HCT116 (cell line): ENCODE measurements around the gene SPSB2. TPM values are rescaled to one million over a fixed set of nuclear protein-coding genes. Genes with fewer than 3 reads are reported as not detected.

Source experiments
- ATAC-seq: fragments of 200-7000 bp; cut with Tn5 transposase; 2 replicates; pipeline ENCODE4 v1.9.1; 2020; ENCODE audit warnings: mild to moderate bottlenecking, moderate library complexity
- BruUV-seq: library from RNA; stranded (reverse); fragments of 400-500 nt; replicated peaks from 2 replicates; lab custom pipeline; 2021; lab: Mats Ljungman, UMichigan
- CTCF ChIA-PET: fragments of 300-600 bp; sonication (Branson Sonifier 250); formaldehyde crosslinking; loops from one replicate; lab custom pipeline; 2021; ENCODE audit warnings: antibody characterized with exemption; lab: Charles Lee
- POLR2A ChIA-PET: fragments of 300-600, 350-600 bp; sonication (Branson Sonifier 250); formaldehyde crosslinking; loops from one replicate; lab custom pipeline; 2021; ENCODE audit warnings: antibody characterized with exemption; lab: Charles Lee
- RAD21 ChIA-PET, 2 experiments: fragments of 300-600 bp; sonication (Branson Sonifier 250); formaldehyde crosslinking; loops; one replicate each; lab custom pipeline; 2023; ENCODE audit warnings: low total read pairs in 2 of 2; ENCODE audit not compliant: uncharacterized antibody in 2 of 2, unreplicated experiment in 2 of 2, low non-redundant PET in 1 of 2; lab: Charles Lee
- DNase-seq: peaks from one replicate; pipeline ENCODE4 v3.0.0-alpha.2; 2010; ENCODE audit warnings: low read depth, low spot score
- H2AFZ ChIP-seq: fragments of 200-600 bp; shearing (Covaris generic), sonication (generic); 2 replicates; pipeline ENCODE4 v1.6.1; 2017; ENCODE audit warnings: low read depth, mixed run types, mixed read lengths, antibody characterized with exemption, low read length; ENCODE audit not compliant: poor library complexity, severe bottlenecking
- H3K27ac ChIP-seq: 2 replicates; pipeline ENCODE4 v1.5.1; 2012; ENCODE audit warnings: low read depth, low read length
- H3K27me3 ChIP-seq: fragments of 200-600 bp; sonication (generic); 2 replicates; pipeline ENCODE4 v1.6.1; 2016; ENCODE audit warnings: mixed run types, low read length, mixed read lengths; ENCODE audit not compliant: insufficient read depth
- H3K36me3 ChIP-seq, 2 experiments: fragments of 200-500 bp in 1 of 2; fragments of 200-600 bp in 1 of 2; sonication (Bioruptor generic) in 1 of 2; sonication (generic) in 1 of 2; 2 replicates each; pipeline versions ENCODE4 v1.5.1 to v1.6.1; 2014 to 2016; ENCODE audit warnings: low read length in 2 of 2, inconsistent platforms in 1 of 2, mixed read lengths in 1 of 2, mixed run types in 1 of 2; ENCODE audit not compliant: insufficient read depth in 2 of 2, control insufficient read depth in 1 of 2
- H3K4me1 ChIP-seq, 2 experiments: fragments of 200-600 bp in 1 of 2; sonication (generic) in 1 of 2; 2 replicates each; pipeline versions ENCODE4 v1.5.1 to v1.6.1; 2012 to 2017; ENCODE audit warnings: low read length in 2 of 2, inconsistent platforms in 1 of 2, mild to moderate bottlenecking in 1 of 2, mixed read lengths in 1 of 2, mixed run types in 1 of 2, moderate library complexity in 1 of 2; ENCODE audit not compliant: insufficient read depth in 2 of 2, control insufficient read depth in 1 of 2
- H3K4me2 ChIP-seq: fragments of 200-600 bp; sonication (generic); 2 replicates; pipeline ENCODE4 v1.6.1; 2017; ENCODE audit warnings: mixed run types, low read length, mixed read lengths
- H3K4me3 ChIP-seq, 2 experiments: fragments of 200-600 bp in 1 of 2; sonication (generic) in 1 of 2; replicated peaks in 1 of 2; 2 replicates each; pipeline ENCODE4 v1.5.1; 2011 to 2016; ENCODE audit warnings: low read length in 2 of 2, control low read depth in 1 of 2, low read depth in 1 of 2, mild to moderate bottlenecking in 1 of 2, mixed read lengths in 1 of 2, mixed run types in 1 of 2
- H3K79me2 ChIP-seq: fragments of 200-600 bp; sonication (generic); 2 replicates; pipeline ENCODE4 v1.6.1; 2017; ENCODE audit warnings: mild to moderate bottlenecking, mixed run types, low read length, moderate library complexity, mixed read lengths; ENCODE audit not compliant: insufficient read depth
- H3K9ac ChIP-seq: fragments of 200-600 bp; sonication (generic); 2 replicates; pipeline ENCODE4 v1.6.1; 2016; ENCODE audit warnings: low read length, mixed read lengths
- H3K9me2 ChIP-seq: fragments of 200-600 bp; sonication (generic), shearing (Covaris generic); 2 replicates; pipeline ENCODE4 v1.6.1; 2017; ENCODE audit warnings: mixed run types, mild to moderate bottlenecking, moderate library complexity; ENCODE audit not compliant: insufficient read depth
- H3K9me3 ChIP-seq, 2 experiments: fragments of 200-500 bp in 1 of 2; fragments of 200-600 bp in 1 of 2; sonication (Bioruptor generic) in 1 of 2; sonication (generic) in 1 of 2; 2 replicates each; pipeline ENCODE4 v1.6.1; 2014 to 2017; ENCODE audit warnings: low read length in 2 of 2, mixed read lengths in 2 of 2, inconsistent platforms in 1 of 2, low read depth in 1 of 2, mild to moderate bottlenecking in 1 of 2, mixed run types in 1 of 2, moderate library complexity in 1 of 2; ENCODE audit not compliant: control insufficient read depth in 1 of 2, insufficient read depth in 1 of 2
- H4K20me1 ChIP-seq: fragments of 200-600 bp; sonication (generic), shearing (Covaris generic); 2 replicates; pipeline ENCODE4 v1.6.1; 2017; ENCODE audit warnings: mixed run types, mild to moderate bottlenecking, moderate library complexity; ENCODE audit not compliant: insufficient read depth
- CBX3 ChIP-seq: IDR thresholded peaks from 2 replicates; pipeline ENCODE4 v1.6.1; 2012; ENCODE audit warnings: low read depth
- CEBPB ChIP-seq: IDR thresholded peaks from 2 replicates; pipeline ENCODE4 v1.6.1; 2012; ENCODE audit warnings: low read depth
- CTCF ChIP-seq, 3 experiments: fragments of 200-600 bp in 1 of 3; sonication (generic) in 1 of 3; IDR thresholded peaks in 2 of 3; conservative IDR thresholded peaks in 1 of 3; 2 replicates each; pipeline ENCODE4 v1.5.1; 2012 to 2017; ENCODE audit warnings: low read depth in 2 of 3, low read length in 2 of 3, antibody characterized with exemption in 1 of 3, borderline replicate concordance in 1 of 3, control low read depth in 1 of 3, mild to moderate bottlenecking in 1 of 3, mixed read lengths in 1 of 3, mixed run types in 1 of 3, moderate library complexity in 1 of 3; ENCODE audit not compliant: insufficient read depth in 1 of 3
- EZH2 ChIP-seq: fragments of 200-600 bp; sonication (generic); IDR thresholded peaks from 2 replicates; pipeline ENCODE4 v1.6.1; 2017; ENCODE audit warnings: antibody characterized with exemption, mixed run types
- EZH2phosphoT487 ChIP-seq: fragments of 200-600 bp; IDR thresholded peaks from 2 replicates; pipeline ENCODE4 v1.6.1; 2018; ENCODE audit warnings: antibody characterized with exemption, borderline replicate concordance
- JUND ChIP-seq: IDR thresholded peaks from 2 replicates; pipeline ENCODE4 v1.6.1; 2012
- POLR2A ChIP-seq: IDR thresholded peaks from 2 replicates; pipeline ENCODE4 v1.7.0; 2011; ENCODE audit warnings: borderline replicate concordance; ENCODE audit not compliant: insufficient read depth, insufficient read length; ENCODE audit errors: extremely low read depth
- POLR2AphosphoS5 ChIP-seq: IDR thresholded peaks from 2 replicates; pipeline ENCODE4 v1.6.1; 2011; ENCODE audit warnings: mild to moderate bottlenecking, low read depth, low read length, moderate library complexity
- RAD21 ChIP-seq: IDR thresholded peaks from 2 replicates; pipeline ENCODE4 v1.6.1; 2012; ENCODE audit warnings: low read depth, mild to moderate bottlenecking
- SIN3A ChIP-seq: IDR thresholded peaks from 2 replicates; pipeline ENCODE4 v1.6.1; 2012; ENCODE audit warnings: low read depth
- SP1 ChIP-seq: IDR thresholded peaks from 2 replicates; pipeline ENCODE4 v1.6.1; 2012; ENCODE audit warnings: low read depth
- SRF ChIP-seq: IDR thresholded peaks from 2 replicates; pipeline ENCODE4 v1.6.1; 2012; ENCODE audit warnings: low read depth
- TCF7L2 ChIP-seq: IDR thresholded peaks from 2 replicates; pipeline ENCODE4 v1.7.0; 2011; ENCODE audit warnings: borderline replicate concordance, inconsistent platforms; ENCODE audit not compliant: insufficient read depth, insufficient read length; ENCODE audit errors: extremely low read depth
- intact Hi-C: fragments of 100-400 bp; cut with micrococcal nuclease; formaldehyde crosslinking; loops from 2 replicates; pipeline ENCODE4 v1.10.0; 2022
- total RNA-seq: library from RNA; stranded (reverse); gene quantifications from one replicate; pipeline ENCODE4 v1.2.1, GENCODE V29; 2021; ENCODE audit not compliant: unreplicated experiment
- TF ChIP-seq, protein P1 (sequence below): IDR thresholded peaks from 2 replicates; pipeline ENCODE4 v1.6.1; 2012
- TF ChIP-seq, protein P2 (sequence below): IDR thresholded peaks from 2 replicates; pipeline ENCODE4 v1.6.1; 2012; ENCODE audit warnings: low read depth

Gene SPSB2
- total RNA-seq, 1 experiment from 2014 or later: 10.0 TPM

GRCh38 chr12:6890789-6891645, 17.9 kb upstream of the SPSB2 start:
- Histone ChIP-seq H4K20me1 (no peaks in the 10 kb centered on the region), H3K9me3 (no peaks in the 10 kb centered on the region), H3K27me3 (no peaks in the 10 kb centered on the region), H3K4me3 (peak overlapping the region; percentile 34 to 52), H3K27ac (peak overlapping the region; percentile 87), H2AFZ (peak overlapping the region; percentile 57), H3K4me1 (peaks cover 12 to 18% of the 10 kb centered on the region in 2 experiments), H3K9me2 (no peaks in the 10 kb centered on the region), H3K9ac (peak overlapping the region; percentile 68), H3K79me2 (no peaks in the 10 kb centered on the region), H3K36me3 (no peaks in the 10 kb centered on the region; a peak in 1 of 4 replicates), H3K4me2 (peak overlapping the region; percentile 73)
- BruUV-seq: no TSS peak
- RAD21 ChIA-PET: interaction anchor here (1.2 kb wide), 2 partner anchors 18 kb away, joined by 3 to 4 read pairs; partner anchors contain the start of gene SPSB2 (in 2 of the 2)
- intact Hi-C loops: loop anchor here (1.0 kb wide), 1 partner anchor 20 kb away; no protein-coding TSS in a partner anchor
- TF ChIP-seq, protein P1, sequence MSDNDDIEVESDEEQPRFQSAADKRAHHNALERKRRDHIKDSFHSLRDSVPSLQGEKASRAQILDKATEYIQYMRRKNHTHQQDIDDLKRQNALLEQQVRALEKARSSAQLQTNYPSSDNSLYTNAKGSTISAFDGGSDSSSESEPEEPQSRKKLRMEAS: peak; percentile 81
- TF ChIP-seq TCF7L2 (peak; percentile 57), RAD21 (peak; percentile 72), SRF (no peak; the same call in 1 of the 2 replicates), POLR2A (peak; percentile 96), CEBPB (peak; percentile 100), POLR2AphosphoS5 (peak; percentile 93), EZH2phosphoT487 (no peak), CBX3 (peak; percentile 80; the same call in 1 of the 2 replicates), JUND (peak; percentile 43; the same call in 1 of the 2 replicates), SP1 (peak; percentile 73), EZH2 (no peak), CTCF (IDR thresholded peaks at IDR 0.05 in 2 of 3, conservative IDR thresholded peaks at IDR 0.05 in 1 of 3; ENCODE audit: borderline replicate concordance in 1 of 3, insufficient read depth in 1 of 3, low read depth in 2 of 3, low read length in 2 of 3) (peak; percentile 70 to 82 (median 77)), SIN3A (no peak; the same call in 1 of the 2 replicates)
- TF ChIP-seq, protein P2, sequence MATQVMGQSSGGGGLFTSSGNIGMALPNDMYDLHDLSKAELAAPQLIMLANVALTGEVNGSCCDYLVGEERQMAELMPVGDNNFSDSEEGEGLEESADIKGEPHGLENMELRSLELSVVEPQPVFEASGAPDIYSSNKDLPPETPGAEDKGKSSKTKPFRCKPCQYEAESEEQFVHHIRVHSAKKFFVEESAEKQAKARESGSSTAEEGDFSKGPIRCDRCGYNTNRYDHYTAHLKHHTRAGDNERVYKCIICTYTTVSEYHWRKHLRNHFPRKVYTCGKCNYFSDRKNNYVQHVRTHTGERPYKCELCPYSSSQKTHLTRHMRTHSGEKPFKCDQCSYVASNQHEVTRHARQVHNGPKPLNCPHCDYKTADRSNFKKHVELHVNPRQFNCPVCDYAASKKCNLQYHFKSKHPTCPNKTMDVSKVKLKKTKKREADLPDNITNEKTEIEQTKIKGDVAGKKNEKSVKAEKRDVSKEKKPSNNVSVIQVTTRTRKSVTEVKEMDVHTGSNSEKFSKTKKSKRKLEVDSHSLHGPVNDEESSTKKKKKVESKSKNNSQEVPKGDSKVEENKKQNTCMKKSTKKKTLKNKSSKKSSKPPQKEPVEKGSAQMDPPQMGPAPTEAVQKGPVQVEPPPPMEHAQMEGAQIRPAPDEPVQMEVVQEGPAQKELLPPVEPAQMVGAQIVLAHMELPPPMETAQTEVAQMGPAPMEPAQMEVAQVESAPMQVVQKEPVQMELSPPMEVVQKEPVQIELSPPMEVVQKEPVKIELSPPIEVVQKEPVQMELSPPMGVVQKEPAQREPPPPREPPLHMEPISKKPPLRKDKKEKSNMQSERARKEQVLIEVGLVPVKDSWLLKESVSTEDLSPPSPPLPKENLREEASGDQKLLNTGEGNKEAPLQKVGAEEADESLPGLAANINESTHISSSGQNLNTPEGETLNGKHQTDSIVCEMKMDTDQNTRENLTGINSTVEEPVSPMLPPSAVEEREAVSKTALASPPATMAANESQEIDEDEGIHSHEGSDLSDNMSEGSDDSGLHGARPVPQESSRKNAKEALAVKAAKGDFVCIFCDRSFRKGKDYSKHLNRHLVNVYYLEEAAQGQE: no peak
- DNase-seq (peak; percentile 86), ATAC-seq (peak; percentile 97)
- CTCF ChIA-PET: interaction anchor here (0.6 to 2.1 kb wide), 16 partner anchors 10 to 222 kb away, joined by 3 to 30 read pairs (median 4); partner anchors contain the start of genes CDCA3, LRRC23, SPSB2 and USP5
- POLR2A ChIA-PET: interaction anchor here (0.7 to 1.7 kb wide), 14 partner anchors 10 to 73 kb away, joined by 3 to 10 read pairs (median 4); partner anchors contain the start of genes C12orf57, LRRC23, RNU7-1 and SPSB2
